Activated CD4-positive, alpha-beta T cell treated with anti-CD3 and anti-CD28 coated beads, Interleukin-2, amount 50 U/mL, for 48 hours (primary cell): ENCODE results near the gene RTN3.
"Not testable (repeated sequence)": the region's sequence is repeated elsewhere in the genome, so short reads cannot be mapped to it uniquely, and the experiment has no call there.

Experiments
- DNase-seq, 2 experiments: peaks; one replicate each; pipeline ENCODE4 v3.0.0-alpha.2; 2020

Gene RTN3

GRCh38 chr11:63681321-63682065 lies at the start of gene RTN3:
Gene RTN3, plus strand, starts transcription at chr11:63681500. Its CDS starts 137 bp downstream, at chr11:63681637.
- DNase-seq: peak; percentile 96 to 98

- DNase-seq: peak; percentile 66 to 70
These were observed 45.4 kb upstream of the RTN3 start for GRCh38 chr11:63635762-63636465.

GRCh38 chr11:63638436-63638835 lies 42.9 kb upstream of the RTN3 start:
- DNase-seq: not testable (repeated sequence)

- no peak for DNase-seq
These were observed 42.0 kb upstream of the RTN3 start for GRCh38 chr11:63639199-63639832.

- DNase-seq: no peak
These were observed 39.6 kb upstream of the RTN3 start for GRCh38 chr11:63641727-63642126.

- DNase-seq: no peak
These were observed 38.1 kb upstream of the RTN3 start for GRCh38 chr11:63643205-63643604.

- no peak for DNase-seq
These were observed 28.6 kb upstream of the RTN3 start for GRCh38 chr11:63652671-63653070.

- DNase-seq: no peak
These were observed 20.3 kb upstream of the RTN3 start for GRCh38 chr11:63660972-63661371.

- no peak for DNase-seq
These were observed 17.5 kb upstream of the RTN3 start for GRCh38 chr11:63663809-63664208.

GRCh38 chr11:63666874-63667273 lies 14.4 kb upstream of the RTN3 start:
- no peak for DNase-seq

- no peak for DNase-seq
These were observed 13.1 kb upstream of the RTN3 start for GRCh38 chr11:63667995-63668795.

GRCh38 chr11:63670096-63670432 lies 11.2 kb upstream of the RTN3 start:
- no peak for DNase-seq

GRCh38 chr11:63670433-63671321 lies 10.6 kb upstream of the RTN3 start:
- peak; percentile 43 to 56 for DNase-seq

GRCh38 chr11:63671322-63672155 lies 9.8 kb upstream of the RTN3 start, which contains the start of gene ATL3:
Gene ATL3, minus strand, starts transcription at chr11:63671376. Its CDS starts 41 bp downstream, at chr11:63671335.
- DNase-seq: peak; percentile 96 to 97

GRCh38 chr11:63672156-63672463 lies 9.2 kb upstream of the RTN3 start:
- no peak for DNase-seq

GRCh38 chr11:63672936-63673539 lies 8.3 kb upstream of the RTN3 start:
- no peak for DNase-seq

- DNase-seq: no peak
These were observed 7.7 kb upstream of the RTN3 start for GRCh38 chr11:63673579-63673978.

GRCh38 chr11:63680834-63681320 lies 423 bp upstream of the RTN3 start:
- DNase-seq: peak; percentile 25 to 47

- DNase-seq: peak; percentile 21 to 41
These were observed 1.0 kb downstream of the RTN3 start for GRCh38 chr11:63682066-63683021.
